NK-92 treated with Interleukin-12 subunit alpha and Interleukin-12 subunit beta, amount 100 ng/mL, for 24 hours (cell line): ENCODE data around the gene ARHGEF26.

Source experiments
- DNase-seq: peaks from one replicate; lab custom pipeline; 2025; lab: John Stamatoyannopoulos, UW

ARHGEF26 gene

GRCh38 chr3:154195620-154196356 lies 74.6 kb downstream of the ARHGEF26 start:
- no peak for DNase-seq

- no peak for DNase-seq
These were observed 76.6 kb downstream of the ARHGEF26 start for GRCh38 chr3:154197751-154198150.

- no peak for DNase-seq
These were observed 88.3 kb downstream of the ARHGEF26 start for GRCh38 chr3:154209499-154209898.

GRCh38 chr3:154210986-154211385 lies 89.8 kb downstream of the ARHGEF26 start:
- no peak for DNase-seq

- DNase-seq: no peak
These were observed 93.1 kb downstream of the ARHGEF26 start for GRCh38 chr3:154214306-154214705.

GRCh38 chr3:154217671-154218070 lies 96.5 kb downstream of the ARHGEF26 start:
- no peak for DNase-seq

GRCh38 chr3:154218728-154219127 lies 97.5 kb downstream of the ARHGEF26 start:
- no peak for DNase-seq

- DNase-seq: no peak
These were observed 99.3 kb downstream of the ARHGEF26 start for GRCh38 chr3:154220462-154220861.

- DNase-seq: no peak
These were observed 102.3 kb downstream of the ARHGEF26 start for GRCh38 chr3:154223519-154223918.

- no peak for DNase-seq
These were observed 103.2 kb downstream of the ARHGEF26 start for GRCh38 chr3:154224366-154224765.

- DNase-seq: no peak
These were observed 103.7 kb downstream of the ARHGEF26 start for GRCh38 chr3:154224866-154225265.

- no peak for DNase-seq
These were observed 104.3 kb downstream of the ARHGEF26 start for GRCh38 chr3:154225536-154225935.

- no peak for DNase-seq
These were observed 106.3 kb downstream of the ARHGEF26 start for GRCh38 chr3:154227531-154227930.

GRCh38 chr3:154228561-154229216 lies 107.5 kb downstream of the ARHGEF26 start:
- no peak for DNase-seq

GRCh38 chr3:154229217-154229590 lies 108.0 kb downstream of the ARHGEF26 start:
- no peak for DNase-seq

GRCh38 chr3:154235330-154235729 lies 114.1 kb downstream of the ARHGEF26 start:
- no peak for DNase-seq

- no peak for DNase-seq
These were observed 115.1 kb downstream of the ARHGEF26 start for GRCh38 chr3:154236331-154236730.

- no peak for DNase-seq
These were observed 119.0 kb downstream of the ARHGEF26 start for GRCh38 chr3:154240235-154240634.

- no peak for DNase-seq
These were observed 120.3 kb downstream of the ARHGEF26 start for GRCh38 chr3:154241496-154241895.

GRCh38 chr3:154242766-154243165 lies 121.6 kb downstream of the ARHGEF26 start:
- no peak for DNase-seq

GRCh38 chr3:154243353-154243752 lies 122.2 kb downstream of the ARHGEF26 start:
- DNase-seq: no peak

- no peak for DNase-seq
These were observed 123.5 kb downstream of the ARHGEF26 start for GRCh38 chr3:154244644-154245043.

- DNase-seq: no peak
These were observed 126.7 kb downstream of the ARHGEF26 start for GRCh38 chr3:154247806-154248415.
